ENCODE data around the gene ADCY1. TPM values are rescaled to one million over a fixed set of nuclear protein-coding genes. Genes with fewer than 3 reads are reported as not detected.

ADCY1 gene
- total RNA-seq, 1 donor = under 0.01 TPM

- DNase-seq (ENCODE audit: low read depth) = no peak
- no peak overlapping the region for H3K4me3 ChIP-seq (ENCODE audit: low read depth, low read length)
- TF ChIP-seq, protein P1, sequence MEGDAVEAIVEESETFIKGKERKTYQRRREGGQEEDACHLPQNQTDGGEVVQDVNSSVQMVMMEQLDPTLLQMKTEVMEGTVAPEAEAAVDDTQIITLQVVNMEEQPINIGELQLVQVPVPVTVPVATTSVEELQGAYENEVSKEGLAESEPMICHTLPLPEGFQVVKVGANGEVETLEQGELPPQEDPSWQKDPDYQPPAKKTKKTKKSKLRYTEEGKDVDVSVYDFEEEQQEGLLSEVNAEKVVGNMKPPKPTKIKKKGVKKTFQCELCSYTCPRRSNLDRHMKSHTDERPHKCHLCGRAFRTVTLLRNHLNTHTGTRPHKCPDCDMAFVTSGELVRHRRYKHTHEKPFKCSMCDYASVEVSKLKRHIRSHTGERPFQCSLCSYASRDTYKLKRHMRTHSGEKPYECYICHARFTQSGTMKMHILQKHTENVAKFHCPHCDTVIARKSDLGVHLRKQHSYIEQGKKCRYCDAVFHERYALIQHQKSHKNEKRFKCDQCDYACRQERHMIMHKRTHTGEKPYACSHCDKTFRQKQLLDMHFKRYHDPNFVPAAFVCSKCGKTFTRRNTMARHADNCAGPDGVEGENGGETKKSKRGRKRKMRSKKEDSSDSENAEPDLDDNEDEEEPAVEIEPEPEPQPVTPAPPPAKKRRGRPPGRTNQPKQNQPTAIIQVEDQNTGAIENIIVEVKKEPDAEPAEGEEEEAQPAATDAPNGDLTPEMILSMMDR (IDR thresholded peaks at IDR 0.05; ENCODE audit: insufficient read depth, low read depth, low read length) = no peak
Observed at GRCh38 chr7:45715471-45716352, 141.5 kb downstream of the ADCY1 start.

DNA sequence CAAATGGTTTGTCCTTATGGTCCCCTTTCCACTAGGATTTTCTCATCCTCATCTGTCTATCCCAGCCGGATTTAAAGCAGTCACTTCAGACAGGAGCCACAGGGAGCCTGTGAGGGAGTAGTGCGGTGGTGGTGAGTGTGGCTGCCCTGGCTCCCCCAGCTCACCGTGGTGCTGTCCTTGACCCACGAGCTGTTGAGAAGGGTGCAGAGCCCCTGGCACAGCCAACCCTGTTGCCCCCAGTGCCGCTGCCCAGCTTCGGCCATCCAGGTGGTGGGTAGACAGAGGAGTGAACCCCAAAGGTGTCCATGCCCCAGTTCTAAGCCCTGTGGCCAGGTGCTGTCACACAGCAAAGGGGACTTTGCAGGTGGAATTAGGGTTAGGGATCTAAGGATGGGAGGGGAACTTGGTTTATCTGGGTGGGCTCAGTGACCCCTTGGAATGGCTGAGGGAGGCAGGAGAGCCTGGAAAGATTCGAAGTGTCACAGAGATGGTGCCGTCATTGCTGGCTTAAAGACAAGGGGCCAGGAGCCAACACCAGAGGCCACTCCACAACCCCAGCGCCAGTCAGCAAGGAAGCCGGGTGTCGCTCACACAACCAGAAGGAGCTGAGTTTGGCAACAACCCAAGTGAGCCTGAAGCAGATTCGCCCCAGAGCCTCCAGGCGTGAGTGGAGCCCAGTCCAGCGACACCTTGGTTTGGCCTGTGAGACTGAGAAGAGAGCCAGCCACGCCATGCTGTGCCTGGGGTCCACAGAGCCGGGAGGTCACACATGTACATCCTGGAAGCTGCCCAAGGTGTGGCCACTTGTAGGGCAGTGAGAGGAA, 142.4 kb downstream of the ADCY1 start:
- DNase-seq (ENCODE audit: low read depth) = no peak
- TF ChIP-seq, protein P1 (IDR thresholded peaks at IDR 0.05; ENCODE audit: insufficient read depth, low read depth, low read length) = no peak

GRCh38 chr7:45717537-45718235, 143.5 kb downstream of the ADCY1 start:
- H3K4me3 ChIP-seq (ENCODE audit: low read depth, low read length) = no peak overlapping the region
- DNase-seq (ENCODE audit: low read depth) = no peak
- TF ChIP-seq, protein P1 (IDR thresholded peaks at IDR 0.05; ENCODE audit: insufficient read depth, low read depth, low read length) = no peak

More for the DNA sequence above, 142.4 kb downstream of the ADCY1 start:
- no peak overlapping the region for H3K4me3 ChIP-seq (ENCODE audit: low read depth, low read length)

DNA sequence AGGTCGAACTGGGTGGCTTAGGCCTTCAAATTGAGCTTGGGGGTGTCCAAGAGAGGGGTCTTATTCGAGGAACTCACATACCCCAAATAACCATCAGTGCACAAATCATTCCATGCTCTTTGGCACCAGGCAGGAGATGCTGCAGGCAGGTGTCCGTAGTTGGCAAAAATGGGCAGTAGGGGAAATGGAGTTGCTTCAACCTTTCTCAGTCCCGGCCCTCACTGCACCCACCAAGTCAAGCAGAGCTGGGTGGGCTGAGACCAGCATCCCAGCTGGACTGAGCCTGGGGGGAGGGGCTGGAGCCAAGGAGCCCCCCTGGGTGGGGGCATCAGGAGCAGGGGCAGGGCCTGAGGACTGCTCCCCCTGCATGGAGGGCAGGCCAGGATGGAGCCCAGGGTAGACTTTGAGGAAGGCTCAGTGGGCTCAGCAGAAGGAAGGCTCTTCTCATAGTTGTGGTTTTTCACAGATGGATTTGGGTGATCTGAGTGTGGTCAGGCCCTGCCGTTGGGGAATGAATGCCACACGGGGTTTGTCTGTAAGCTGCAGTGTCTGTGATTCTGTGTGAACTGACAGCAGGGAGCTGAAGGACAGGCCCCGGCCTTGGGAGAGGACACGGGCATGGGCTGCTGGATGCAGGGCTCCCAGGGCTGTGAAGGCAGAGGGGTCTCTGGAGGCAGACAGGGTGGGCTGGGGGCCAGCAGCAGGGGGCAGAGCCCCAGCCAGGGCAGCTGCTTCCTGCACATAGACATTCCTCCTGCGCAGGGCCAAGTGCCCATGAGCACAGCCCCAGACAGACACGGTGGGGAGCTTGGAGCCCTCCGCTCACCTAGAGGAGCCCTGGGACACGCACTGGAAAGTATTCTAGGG, 144.5 kb downstream of the ADCY1 start:
- no peak overlapping the region for H3K4me3 ChIP-seq (ENCODE audit: low read depth, low read length)
- TF ChIP-seq, protein P1 (IDR thresholded peaks at IDR 0.05; ENCODE audit: insufficient read depth, low read depth, low read length) = no peak
- peak; percentile 41 for DNase-seq (ENCODE audit: low read depth)

GRCh38 chr7:45720989-45721388, 146.8 kb downstream of the ADCY1 start:
- DNase-seq (ENCODE audit: low read depth) = no peak
- H3K4me3 ChIP-seq (ENCODE audit: low read depth, low read length) = no peak overlapping the region
- TF ChIP-seq, protein P1 (IDR thresholded peaks at IDR 0.05; ENCODE audit: insufficient read depth, low read depth, low read length) = no peak
